GM10847 (cell line): ENCODE results near the gene TBC1D16.

ENCODE experiments used
- POLR2A ChIP-seq: IDR thresholded peaks from 2 replicates; pipeline ENCODE4 v1.6.1; 2011; ENCODE audit not compliant: insufficient read length; ENCODE audit errors: extremely low read depth

The TBC1D16 gene

DNA sequence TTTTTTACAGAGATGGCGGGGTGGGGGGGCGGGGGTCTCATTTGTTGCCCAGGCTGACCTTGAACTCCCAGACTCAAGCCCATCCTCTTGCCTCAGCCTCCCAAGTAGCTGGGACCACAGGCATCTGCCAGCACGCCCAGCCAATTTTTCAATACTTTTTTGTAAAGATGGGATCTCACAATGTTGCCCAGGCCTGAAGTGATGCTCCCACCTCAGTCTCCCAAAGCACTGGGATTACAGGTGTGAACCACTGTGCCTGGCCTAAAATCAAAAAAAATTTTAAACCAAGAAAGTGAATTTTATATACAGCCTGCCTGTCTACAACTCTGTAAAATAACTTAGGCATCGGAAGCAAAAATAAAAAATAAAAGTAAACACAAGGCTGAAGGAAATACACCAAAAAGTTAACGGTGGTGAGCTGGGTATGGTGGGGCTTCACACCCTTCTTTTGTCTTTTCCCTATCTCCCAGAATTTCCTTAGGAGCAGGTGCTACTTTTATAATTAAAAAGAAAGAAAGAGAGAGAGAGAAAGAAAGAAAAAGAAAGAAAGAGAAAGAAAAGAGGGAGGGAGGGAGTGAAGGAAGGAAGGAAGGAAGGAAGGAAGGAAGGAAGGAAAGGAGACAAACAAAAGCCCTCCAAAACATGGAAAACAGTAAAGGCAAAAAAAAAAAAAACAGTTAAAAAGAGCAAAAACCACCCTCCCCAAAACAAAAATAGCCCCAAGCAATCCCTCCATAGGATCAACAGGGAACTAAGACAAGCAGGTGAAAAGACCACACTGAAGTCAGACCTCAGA is 51.4 kb downstream of the TBC1D16 start:
- no peak for TF ChIP-seq POLR2A

- no peak for TF ChIP-seq POLR2A
Measured at GRCh38 chr17:79983456-79983855, 52.2 kb downstream of the TBC1D16 start.

GRCh38 chr17:79982986-79983385 is 52.7 kb downstream of the TBC1D16 start:
- TF ChIP-seq POLR2A: no peak

GRCh38 chr17:79981661-79982101 is 54.0 kb downstream of the TBC1D16 start:
- TF ChIP-seq POLR2A: no peak

GRCh38 chr17:79981090-79981489 is 54.6 kb downstream of the TBC1D16 start:
- TF ChIP-seq POLR2A: no peak

DNA sequence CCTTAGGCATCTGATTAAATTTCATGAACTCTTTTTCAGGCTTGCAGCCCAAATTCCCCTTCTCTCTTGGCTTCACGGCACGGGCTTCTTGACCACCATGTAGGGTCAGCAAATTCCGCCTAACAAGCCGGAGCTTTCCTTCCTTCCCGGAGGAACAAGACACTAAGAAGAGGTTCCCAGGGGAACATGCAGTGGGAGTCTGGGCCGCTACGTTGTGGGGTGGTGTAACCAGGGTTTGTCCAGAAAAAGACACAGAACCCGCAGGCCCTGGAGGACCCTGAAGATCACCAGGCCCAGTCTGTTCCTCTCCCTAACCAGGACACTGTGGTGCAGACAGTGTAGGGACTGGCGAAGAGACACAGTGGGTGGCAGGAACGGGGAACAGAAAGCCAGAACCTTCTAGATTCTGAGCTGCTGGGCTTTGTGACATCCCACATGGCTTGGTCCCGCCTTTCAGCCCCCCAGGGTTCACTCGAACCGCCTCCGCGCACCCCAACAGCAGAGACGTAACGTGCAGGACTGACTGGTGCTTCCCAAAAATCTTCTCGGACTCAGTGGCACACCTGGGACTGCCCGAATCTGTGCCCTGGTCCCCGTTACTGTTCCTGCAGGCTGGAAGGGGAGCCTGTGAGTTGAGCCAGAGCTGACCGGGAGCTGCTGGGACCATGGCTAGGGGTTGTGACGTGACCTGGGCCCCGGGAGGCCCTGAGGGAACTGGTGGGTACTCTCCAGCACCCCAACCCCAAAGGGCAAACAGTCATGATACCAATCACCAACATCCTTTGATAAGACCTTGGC is 55.2 kb downstream of the TBC1D16 start:
- TF ChIP-seq POLR2A: no peak

- no peak for TF ChIP-seq POLR2A
Measured at GRCh38 chr17:79979816-79980215, 55.9 kb downstream of the TBC1D16 start.

DNA sequence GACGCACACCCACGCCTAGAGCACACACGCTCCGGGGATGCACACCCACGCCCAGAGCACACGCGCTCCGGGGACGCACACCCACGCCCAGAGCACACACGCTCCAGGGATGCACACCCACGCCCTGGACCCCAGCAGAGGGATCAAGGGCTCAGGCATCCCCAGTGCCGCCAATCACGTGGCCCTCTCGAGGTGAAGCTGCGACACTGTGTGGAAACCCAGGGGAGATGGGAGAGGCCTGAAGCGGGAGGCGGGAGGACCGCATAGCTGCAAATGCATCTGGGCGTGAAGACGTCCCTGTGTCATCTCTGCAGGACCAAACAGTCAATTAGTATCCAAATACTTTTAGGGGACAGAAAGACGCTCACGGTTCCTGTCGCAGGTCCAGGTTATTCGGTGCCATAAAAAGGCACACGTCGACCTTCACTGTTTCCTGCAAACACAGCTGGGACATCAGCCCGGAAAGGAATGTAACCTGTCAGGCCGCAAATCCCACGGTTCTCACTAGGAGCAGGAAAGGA is 56.4 kb downstream of the TBC1D16 start:
- TF ChIP-seq POLR2A: no peak

DNA sequence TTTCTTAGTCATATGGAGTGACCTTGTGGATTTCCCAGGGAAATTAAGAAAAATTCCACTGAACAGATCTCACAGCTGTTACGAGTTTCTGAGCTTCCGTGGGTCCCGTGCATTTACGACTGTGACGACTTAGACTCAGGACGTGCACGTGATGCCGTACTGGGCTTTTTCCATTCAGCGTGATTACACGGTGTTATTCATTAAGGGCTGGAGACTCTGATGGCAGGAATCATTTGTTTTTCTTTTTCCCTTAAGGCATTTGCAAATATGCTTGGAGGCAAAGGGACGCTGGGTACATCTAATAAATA is 57.2 kb downstream of the TBC1D16 start:
- TF ChIP-seq POLR2A: no peak

DNA sequence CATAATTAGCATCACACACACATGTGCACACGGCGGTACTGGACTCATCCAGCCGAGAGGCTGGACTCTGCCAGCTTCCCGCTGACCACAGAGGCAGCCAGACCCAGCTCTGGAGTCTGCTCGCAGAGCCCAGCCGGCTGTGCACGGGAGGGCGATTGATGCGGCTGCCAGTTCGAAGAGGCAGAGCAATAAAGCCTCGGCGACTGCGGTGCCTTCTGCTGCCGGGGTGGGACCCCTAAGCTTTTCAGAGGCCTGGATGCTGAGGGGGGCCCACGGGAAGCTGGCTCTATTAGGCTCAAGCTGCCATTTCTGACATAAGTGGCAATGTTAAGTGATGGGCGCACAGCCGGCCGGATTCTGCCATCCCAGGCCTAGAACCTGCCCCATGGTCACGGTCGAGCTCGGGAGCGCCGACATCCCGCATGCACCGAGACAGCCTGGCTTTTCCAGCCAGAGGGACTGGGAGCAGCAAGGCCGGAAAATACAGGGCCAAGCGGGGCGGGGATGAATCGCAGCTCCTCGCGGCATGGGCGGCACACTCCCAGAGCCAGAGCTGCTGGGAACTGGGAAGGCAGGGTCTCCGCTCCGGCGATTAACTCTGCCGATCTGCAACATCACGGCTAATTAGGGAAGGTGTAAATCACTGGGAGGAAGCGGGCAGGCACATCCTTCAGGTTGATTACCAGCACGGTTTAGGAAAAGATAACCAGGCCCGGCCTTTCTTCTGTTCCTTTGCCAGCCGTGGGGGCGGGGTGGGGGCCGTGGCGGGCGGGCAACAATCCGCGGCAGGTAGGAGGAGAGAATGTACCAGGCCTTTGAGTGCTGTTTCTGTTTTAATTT is 57.7 kb downstream of the TBC1D16 start:
- no peak for TF ChIP-seq POLR2A

GRCh38 chr17:79977161-79977631 is 58.5 kb downstream of the TBC1D16 start:
- no peak for TF ChIP-seq POLR2A

DNA sequence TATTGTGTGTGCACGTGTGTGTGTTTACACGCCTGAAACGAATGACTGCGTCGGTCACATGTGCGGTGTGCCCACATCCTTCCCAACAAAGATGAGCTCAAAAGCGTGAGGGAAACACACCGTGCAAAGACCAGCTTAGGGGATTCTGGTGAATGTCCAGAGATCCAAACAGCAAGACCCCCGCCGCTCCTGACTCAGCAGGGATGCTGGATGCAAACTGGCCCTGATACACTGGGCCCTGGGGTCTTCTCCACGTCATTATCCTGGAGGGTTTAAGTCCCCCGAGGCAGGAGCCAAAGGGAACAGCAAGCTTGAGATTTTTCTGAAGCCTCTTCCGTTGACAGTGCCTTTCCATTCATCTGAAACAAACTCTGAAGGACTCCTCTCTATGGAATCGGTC is 59.2 kb downstream of the TBC1D16 start:
- TF ChIP-seq POLR2A: no peak

- TF ChIP-seq POLR2A: no peak
Measured at GRCh38 chr17:79975498-79976134, 60.1 kb downstream of the TBC1D16 start.

- TF ChIP-seq POLR2A: no peak
Measured at GRCh38 chr17:79974566-79975497, 60.8 kb downstream of the TBC1D16 start.
